NCI-H2107 treated with DMSO at 0.1 percent for 48 hours (cell line): Measurements from ENCODE around the gene RHOH.

Experiments used
- DNase-seq: peaks from one replicate; lab custom pipeline; 2025; ENCODE audit not compliant: unreplicated experiment; lab: John Stamatoyannopoulos, UW

RHOH gene

GRCh38 chr4:40232610-40233009, 35.8 kb downstream of the RHOH start:
- no peak for DNase-seq

- no peak for DNase-seq
Measured at GRCh38 chr4:40233227-40233626, 36.4 kb downstream of the RHOH start.

- DNase-seq: no peak
Measured at GRCh38 chr4:40234519-40235039, 37.7 kb downstream of the RHOH start.

- DNase-seq: no peak
Measured at GRCh38 chr4:40238008-40238699, 41.3 kb downstream of the RHOH start.

- no peak for DNase-seq
Measured at GRCh38 chr4:40238700-40239548, 42.1 kb downstream of the RHOH start.

- no peak for DNase-seq
Measured at GRCh38 chr4:40240040-40240653, 43.3 kb downstream of the RHOH start.

GRCh38 chr4:40241026-40241425, 44.2 kb downstream of the RHOH start:
- no peak for DNase-seq

- no peak for DNase-seq
Measured at GRCh38 chr4:40241941-40242340, 45.1 kb downstream of the RHOH start.

- DNase-seq: no peak
Measured at GRCh38 chr4:40243386-40243948, 46.6 kb downstream of the RHOH start.

- no peak for DNase-seq
Measured at GRCh38 chr4:40244606-40245005, 47.8 kb downstream of the RHOH start.

- DNase-seq: no peak
Measured at GRCh38 chr4:40245550-40245949, 48.7 kb downstream of the RHOH start.

- no peak for DNase-seq
Measured at GRCh38 chr4:40246011-40246900, 49.4 kb downstream of the RHOH start.

GRCh38 chr4:40246938-40247337, 50.1 kb downstream of the RHOH start:
- no peak for DNase-seq

GRCh38 chr4:40247350-40247749, 50.5 kb downstream of the RHOH start:
- DNase-seq: no peak

- DNase-seq: no peak
Measured at GRCh38 chr4:40251366-40251765, 54.5 kb downstream of the RHOH start.

- DNase-seq: no peak
Measured at GRCh38 chr4:40253906-40254305, 57.1 kb downstream of the RHOH start.

GRCh38 chr4:40254608-40255392, 58.0 kb downstream of the RHOH start:
- peak; percentile 4 for DNase-seq

GRCh38 chr4:40255393-40256281, 58.8 kb downstream of the RHOH start:
- no peak for DNase-seq

GRCh38 chr4:40256329-40256728, 59.5 kb downstream of the RHOH start:
- DNase-seq: no peak
